Loucy (cell line): Measurements from ENCODE around the gene NSUN5.

Experiments
- CTCF ChIP-seq: fragments of 200-600 bp; sonication (generic); conservative IDR thresholded peaks from 2 replicates; pipeline ENCODE4 v1.5.1; 2014; ENCODE audit warnings: mild to moderate bottlenecking, antibody characterized with exemption, low read length
- EZH2phosphoT487 ChIP-seq: fragments of 200-600 bp; IDR thresholded peaks from 2 replicates; pipeline ENCODE4 v1.6.1; 2018; ENCODE audit warnings: antibody characterized with exemption, mild to moderate bottlenecking, moderate library complexity, borderline replicate concordance

- TF ChIP-seq CTCF (no peak), EZH2phosphoT487 (no peak)
Measured at GRCh38 chr7:73303546-73303945, 5.1 kb downstream of the NSUN5 start.
